T-helper 17 cell (primary cell): ENCODE data around the gene MYH15. TPM values are rescaled to one million over a fixed set of nuclear protein-coding genes. Genes with fewer than 3 reads are reported as not detected.

Source experiments
- ATAC-seq: fragments of 150-1000 bp; cut with Tn5 transposase; 2 replicates; pipeline ENCODE4 v1.10.0; 2021; ENCODE audit warnings: mild to moderate bottlenecking, moderate library complexity
- DNase-seq, 3 donors: peaks; one replicate each; pipeline versions ENCODE4 v3.0.0 to v3.0.0-alpha.2; 2020 to 2021
- H3K9me3 ChIP-seq: one replicate; pipeline ENCODE4 v1.7.0; 2013; ENCODE audit warnings: low read length, mild to moderate bottlenecking; ENCODE audit not compliant: control insufficient read depth, poor library complexity, severe bottlenecking
- H3K27ac Mint-ChIP-seq: one replicate; pipeline ENCODE4 v1.8.0; 2022; ENCODE audit warnings: mild to moderate bottlenecking, moderate library complexity, mixed read lengths
- H3K27me3 Mint-ChIP-seq: one replicate; pipeline ENCODE4 v1.8.0; 2022; ENCODE audit warnings: mixed read lengths
- H3K36me3 Mint-ChIP-seq: one replicate; pipeline ENCODE4 v1.8.0; 2022; ENCODE audit warnings: low read depth, mixed read lengths
- H3K4me1 Mint-ChIP-seq: one replicate; pipeline ENCODE4 v1.8.0; 2022; ENCODE audit warnings: mild to moderate bottlenecking, mixed read lengths
- H3K4me3 Mint-ChIP-seq: one replicate; pipeline ENCODE4 v1.8.0; 2022; ENCODE audit warnings: mild to moderate bottlenecking, moderate library complexity, mixed read lengths
- total RNA-seq, 4 donors: library from RNA in 2 of 4; stranded (reverse) in 2 of 4; gene quantifications; one replicate each; pipeline ENCODE4 v1.2.3 and lab custom pipeline; 2022 to 2026

MYH15 gene
- total RNA-seq, 2 donors from 2014 or later, result not detected

- H3K27ac Mint-ChIP-seq, result no peak overlapping the region
- ATAC-seq, result no peak
- peaks cover 8% of the 10 kb centered on the region for H3K4me1 Mint-ChIP-seq
These were observed 176.4 kb downstream of the MYH15 start for GRCh38 chr3:108333961-108334360.

GRCh38 chr3:108331792-108332191 is 178.6 kb downstream of the MYH15 start:
- ATAC-seq (no peak), DNase-seq (no peak)
- peaks cover 2% of the 10 kb centered on the region for H3K36me3 Mint-ChIP-seq
- no peaks in the 10 kb centered on the region for H3K9me3 ChIP-seq
- H3K4me3 Mint-ChIP-seq, result no peak overlapping the region
- peaks cover 17% of the 10 kb centered on the region for H3K4me1 Mint-ChIP-seq
- H3K27me3 Mint-ChIP-seq, result no peaks in the 10 kb centered on the region
- no peak overlapping the region for H3K27ac Mint-ChIP-seq

More at GRCh38 chr3:108333961-108334360, 176.4 kb downstream of the MYH15 start:
- Mint-ChIP-seq H3K36me3 (no peaks in the 10 kb centered on the region), H3K27me3 (no peaks in the 10 kb centered on the region), H3K4me3 (no peak overlapping the region)
- no peaks in the 10 kb centered on the region for H3K9me3 ChIP-seq
- no peak for DNase-seq

Other genes starting within 250 kb of the MYH15 start
- gene HHLA2, start 214.0 kb downstream of the MYH15 start, total RNA-seq, result 1 to 10 TPM in 1 of 2 donors, under 1 TPM in 1; 0.37 to 2.0 TPM
- gene CIP2A, start 78.8 kb upstream of the MYH15 start, total RNA-seq, result 1 to 10 TPM; 4.1 to 6.8 TPM
- 10 to 100 TPM; 14.3 to 15.1 TPM for gene DZIP3, start 79.1 kb upstream of the MYH15 start, total RNA-seq
- not detected for gene RETNLB, start 246.8 kb upstream of the MYH15 start, total RNA-seq